Parathyroid adenoma (tissue), 2 donors: ENCODE measurements around the gene OR2A25.

Experiments used
- H2AFZ ChIP-seq: fragments of 300-600 bp; sonication (generic); one replicate; pipeline ENCODE4 v1.7.0; 2017; ENCODE audit warnings: antibody characterized with exemption, mild to moderate bottlenecking
- H3K27ac ChIP-seq: fragments of 300-600 bp; sonication (generic); one replicate; pipeline ENCODE4 v1.7.0; 2017
- H3K27me3 ChIP-seq: fragments of 300-600 bp; sonication (generic); one replicate; pipeline ENCODE4 v1.7.0; 2017; ENCODE audit warnings: low read length; ENCODE audit not compliant: control insufficient read depth, insufficient read depth
- H3K36me3 ChIP-seq: fragments of 300-600 bp; sonication (generic); one replicate; pipeline ENCODE4 v1.7.0; 2017; ENCODE audit warnings: low read length; ENCODE audit not compliant: control insufficient read depth, insufficient read depth
- H3K4me1 ChIP-seq: fragments of 300-600 bp; sonication (generic); one replicate; pipeline ENCODE4 v1.7.0; 2017; ENCODE audit warnings: control low read depth
- H3K4me2 ChIP-seq: fragments of 300-600 bp; sonication (generic); one replicate; pipeline ENCODE4 v1.7.0; 2017; ENCODE audit warnings: low read length
- H3K4me3 ChIP-seq: fragments of 300-600 bp; sonication (generic); one replicate; pipeline ENCODE4 v1.7.0; 2017; ENCODE audit warnings: low read depth, low read length
- H3K79me2 ChIP-seq: fragments of 300-600 bp; sonication (generic); one replicate; pipeline ENCODE4 v1.7.0; 2017; ENCODE audit warnings: control low read depth
- H3K9ac ChIP-seq: fragments of 300-600 bp; sonication (generic); one replicate; pipeline ENCODE4 v1.7.0; 2017; ENCODE audit warnings: mild to moderate bottlenecking
- H3K9me3 ChIP-seq: fragments of 300-600 bp; sonication (generic); one replicate; pipeline ENCODE4 v1.7.0; 2017; ENCODE audit warnings: low read length; ENCODE audit not compliant: control insufficient read depth
- TF ChIP-seq, protein P1 (sequence below): fragments of 300-600 bp; sonication (generic); IDR thresholded peaks from one replicate; pipeline ENCODE4 v1.7.0; 2017; ENCODE audit warnings: antibody characterized with exemption, mild to moderate bottlenecking
- donor health status: primary hyperparathyroidism.

The OR2A25 gene

DNA sequence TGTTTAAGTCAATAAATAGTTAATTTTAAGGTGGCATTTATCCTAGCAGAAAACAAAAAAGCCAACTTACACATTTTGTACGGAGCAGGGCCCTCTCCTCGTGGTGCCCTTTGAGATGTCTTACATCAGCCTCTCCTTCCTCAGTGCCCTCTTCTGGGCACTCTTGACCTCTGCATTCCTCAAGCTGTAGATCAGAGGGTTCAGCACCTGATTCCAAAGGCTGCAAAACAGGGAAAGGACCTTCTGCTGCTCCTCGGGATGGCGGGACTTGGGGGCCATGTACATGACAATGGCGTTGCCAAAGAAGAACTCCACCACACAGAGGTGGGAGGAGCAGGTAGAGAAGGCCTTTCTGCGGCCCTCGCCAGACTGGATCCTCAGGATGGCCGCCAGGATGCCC, 48.7 kb downstream of the OR2A25 start:
- no peak overlapping the region for H3K9ac ChIP-seq
- no peaks in the 10 kb centered on the region for H3K27me3 ChIP-seq
- H3K4me3 ChIP-seq = no peak overlapping the region
- H3K4me1 ChIP-seq = no peaks in the 10 kb centered on the region
- no peaks in the 10 kb centered on the region for H3K79me2 ChIP-seq
- TF ChIP-seq, protein P1, sequence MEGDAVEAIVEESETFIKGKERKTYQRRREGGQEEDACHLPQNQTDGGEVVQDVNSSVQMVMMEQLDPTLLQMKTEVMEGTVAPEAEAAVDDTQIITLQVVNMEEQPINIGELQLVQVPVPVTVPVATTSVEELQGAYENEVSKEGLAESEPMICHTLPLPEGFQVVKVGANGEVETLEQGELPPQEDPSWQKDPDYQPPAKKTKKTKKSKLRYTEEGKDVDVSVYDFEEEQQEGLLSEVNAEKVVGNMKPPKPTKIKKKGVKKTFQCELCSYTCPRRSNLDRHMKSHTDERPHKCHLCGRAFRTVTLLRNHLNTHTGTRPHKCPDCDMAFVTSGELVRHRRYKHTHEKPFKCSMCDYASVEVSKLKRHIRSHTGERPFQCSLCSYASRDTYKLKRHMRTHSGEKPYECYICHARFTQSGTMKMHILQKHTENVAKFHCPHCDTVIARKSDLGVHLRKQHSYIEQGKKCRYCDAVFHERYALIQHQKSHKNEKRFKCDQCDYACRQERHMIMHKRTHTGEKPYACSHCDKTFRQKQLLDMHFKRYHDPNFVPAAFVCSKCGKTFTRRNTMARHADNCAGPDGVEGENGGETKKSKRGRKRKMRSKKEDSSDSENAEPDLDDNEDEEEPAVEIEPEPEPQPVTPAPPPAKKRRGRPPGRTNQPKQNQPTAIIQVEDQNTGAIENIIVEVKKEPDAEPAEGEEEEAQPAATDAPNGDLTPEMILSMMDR = no peak
- H3K36me3 ChIP-seq = no peaks in the 10 kb centered on the region
- H3K9me3 ChIP-seq = no peaks in the 10 kb centered on the region
- no peak overlapping the region for H3K4me2 ChIP-seq
- no peak overlapping the region for H2AFZ ChIP-seq
- no peak overlapping the region for H3K27ac ChIP-seq

DNA sequence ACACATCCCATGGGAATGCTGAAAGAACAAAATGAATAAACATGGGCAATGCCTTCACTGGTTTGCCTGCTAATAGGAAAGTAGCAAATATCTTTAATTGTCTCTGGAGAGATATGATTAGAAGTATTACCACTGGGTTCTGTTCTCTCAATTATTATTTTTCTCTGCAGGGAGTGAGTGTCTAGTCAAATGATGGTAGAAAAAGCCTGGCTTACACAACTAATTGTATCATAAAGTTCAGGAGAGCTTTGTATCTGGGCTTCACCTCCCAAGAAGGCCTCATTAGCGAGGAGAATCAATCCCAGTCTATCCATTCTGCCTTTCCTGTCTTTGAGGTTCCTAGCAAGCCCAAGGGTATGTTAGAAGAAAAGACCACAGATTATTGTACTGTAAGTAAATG, 53.3 kb downstream of the OR2A25 start, which contains the start of gene OR2A14:
TSS of gene OR2A14 (plus strand) at position 301 of the 400 bp plus-strand sequence. CDS start 5,937 bp downstream, outside the sequence.
- H3K9me3 ChIP-seq = no peaks in the 10 kb centered on the region
- H3K27me3 ChIP-seq = no peaks in the 10 kb centered on the region
- H3K4me2 ChIP-seq = no peak within 1 kb of the TSS
- H3K79me2 ChIP-seq = no peaks in the 10 kb centered on the region
- no peak within 1 kb of the TSS for H3K9ac ChIP-seq
- H3K36me3 ChIP-seq = no peaks in the 10 kb centered on the region
- H3K4me1 ChIP-seq = no peaks in the 10 kb centered on the region
- TF ChIP-seq, protein P1 = no peak
- no peak within 1 kb of the TSS for H2AFZ ChIP-seq
- H3K4me3 ChIP-seq = no peak within 1 kb of the TSS
- H3K27ac ChIP-seq = no peak within 1 kb of the TSS
